Loucy (cell line): ENCODE results near the gene ZIC1.

ENCODE experiments used
- EZH2phosphoT487 ChIP-seq: fragments of 200-600 bp; IDR thresholded peaks from 2 replicates; pipeline ENCODE4 v1.6.1; 2018; ENCODE audit warnings: antibody characterized with exemption, mild to moderate bottlenecking, moderate library complexity, borderline replicate concordance
- TF ChIP-seq, protein P1 (sequence below): fragments of 200-600 bp; sonication (generic); conservative IDR thresholded peaks from 2 replicates; pipeline ENCODE4 v1.5.1; 2014; ENCODE audit warnings: mild to moderate bottlenecking, antibody characterized with exemption, low read length

DNA sequence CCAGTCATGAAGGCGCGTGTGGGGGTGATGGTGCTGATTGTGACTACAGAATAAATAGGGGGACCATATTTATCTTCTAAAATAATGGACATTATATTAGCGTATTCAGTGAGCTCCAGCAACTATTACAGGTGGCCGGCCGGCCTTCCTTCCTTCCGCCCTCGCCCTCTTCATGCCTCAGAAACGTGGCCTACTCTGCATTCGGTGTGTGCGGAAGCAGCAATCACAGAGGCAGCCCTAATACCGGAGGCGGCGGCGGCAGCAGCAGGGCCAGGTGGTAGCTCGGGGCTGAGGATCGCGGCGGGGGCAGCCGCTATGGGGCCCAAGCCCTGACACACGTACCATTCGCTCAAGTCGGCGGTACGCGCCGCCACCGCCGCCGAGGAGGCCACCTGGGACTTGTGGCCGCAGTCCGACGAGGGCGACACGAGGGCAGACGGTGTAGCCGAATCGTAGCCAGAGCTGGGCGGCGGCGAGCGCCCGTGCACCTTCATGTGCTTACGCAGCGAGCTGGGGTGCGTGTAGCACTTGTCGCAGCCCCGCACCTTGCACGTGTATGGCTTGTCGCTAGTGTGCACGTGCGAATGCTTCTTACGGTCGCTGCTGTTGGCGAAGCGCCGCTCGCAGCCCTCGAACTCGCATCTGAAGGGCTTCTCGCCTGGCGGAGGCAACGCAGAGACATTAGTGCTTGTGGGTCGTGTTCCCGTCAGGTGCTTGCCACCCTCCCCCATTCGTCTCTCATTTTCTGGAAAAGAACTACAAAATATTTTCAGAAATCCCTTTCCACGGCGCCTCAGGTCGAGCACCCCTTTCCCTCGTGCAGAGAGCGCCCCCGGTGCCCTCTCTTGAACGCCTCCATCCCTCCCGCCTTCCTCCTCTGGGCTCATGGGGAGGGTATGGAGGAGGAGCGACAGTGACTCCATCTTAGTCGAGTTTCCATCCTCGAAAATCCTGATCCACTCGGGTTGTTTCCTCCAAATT is 18.3 kb upstream of the ZIC1 start:
- TF ChIP-seq EZH2phosphoT487: no peak
- TF ChIP-seq, protein P1, sequence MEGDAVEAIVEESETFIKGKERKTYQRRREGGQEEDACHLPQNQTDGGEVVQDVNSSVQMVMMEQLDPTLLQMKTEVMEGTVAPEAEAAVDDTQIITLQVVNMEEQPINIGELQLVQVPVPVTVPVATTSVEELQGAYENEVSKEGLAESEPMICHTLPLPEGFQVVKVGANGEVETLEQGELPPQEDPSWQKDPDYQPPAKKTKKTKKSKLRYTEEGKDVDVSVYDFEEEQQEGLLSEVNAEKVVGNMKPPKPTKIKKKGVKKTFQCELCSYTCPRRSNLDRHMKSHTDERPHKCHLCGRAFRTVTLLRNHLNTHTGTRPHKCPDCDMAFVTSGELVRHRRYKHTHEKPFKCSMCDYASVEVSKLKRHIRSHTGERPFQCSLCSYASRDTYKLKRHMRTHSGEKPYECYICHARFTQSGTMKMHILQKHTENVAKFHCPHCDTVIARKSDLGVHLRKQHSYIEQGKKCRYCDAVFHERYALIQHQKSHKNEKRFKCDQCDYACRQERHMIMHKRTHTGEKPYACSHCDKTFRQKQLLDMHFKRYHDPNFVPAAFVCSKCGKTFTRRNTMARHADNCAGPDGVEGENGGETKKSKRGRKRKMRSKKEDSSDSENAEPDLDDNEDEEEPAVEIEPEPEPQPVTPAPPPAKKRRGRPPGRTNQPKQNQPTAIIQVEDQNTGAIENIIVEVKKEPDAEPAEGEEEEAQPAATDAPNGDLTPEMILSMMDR: no peak
